GM13976 (cell line): ENCODE results near the gene ADAMTS6.
"Not testable (repeated sequence)": the region's sequence is repeated elsewhere in the genome, so short reads cannot be mapped to it uniquely, and the experiment has no call there.

ENCODE experiments used
- DNase-seq: peaks from one replicate; pipeline ENCODE4 v3.0.0; 2012; ENCODE audit warnings: low spot score
- CTCF ChIP-seq: IDR thresholded peaks from 2 replicates; pipeline ENCODE4 v1.5.1; 2012; ENCODE audit warnings: borderline replicate concordance, mild to moderate bottlenecking; ENCODE audit not compliant: insufficient read depth; ENCODE audit errors: extremely low read depth, missing control alignments, control extremely low read depth
- in situ Hi-C: fragments of 300-500 bp; cut with MboI; formaldehyde crosslinking; loops from one replicate; pipeline ENCODE4 v1.12.0; 2022; ENCODE audit warnings: low sequenced_read_pairs, mixed read lengths, inconsistent platforms; ENCODE audit not compliant: unreplicated experiment

ADAMTS6 gene

DNA sequence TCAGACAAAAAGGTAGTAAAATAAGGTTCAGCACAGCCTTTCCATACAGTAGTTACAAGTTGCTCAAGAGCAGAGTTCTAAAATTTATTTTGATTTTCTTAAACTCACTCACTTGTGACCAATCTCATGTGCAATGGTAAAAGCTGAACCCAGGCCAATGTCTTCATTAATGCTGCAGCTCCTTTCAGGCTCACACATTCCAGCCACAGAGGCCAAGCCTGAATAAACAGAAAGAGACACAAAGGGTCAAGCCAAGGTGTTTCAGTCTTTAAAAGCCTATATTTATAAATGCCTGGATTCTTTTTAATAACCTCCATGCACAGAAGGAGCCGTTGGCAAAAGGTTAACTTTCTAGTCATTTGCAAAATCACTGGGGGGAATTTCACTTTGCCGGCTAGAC is 152.5 kb downstream of the ADAMTS6 start:
- in situ Hi-C loops = no loop called here
- TF ChIP-seq CTCF = no peak
- DNase-seq = no peak

DNA sequence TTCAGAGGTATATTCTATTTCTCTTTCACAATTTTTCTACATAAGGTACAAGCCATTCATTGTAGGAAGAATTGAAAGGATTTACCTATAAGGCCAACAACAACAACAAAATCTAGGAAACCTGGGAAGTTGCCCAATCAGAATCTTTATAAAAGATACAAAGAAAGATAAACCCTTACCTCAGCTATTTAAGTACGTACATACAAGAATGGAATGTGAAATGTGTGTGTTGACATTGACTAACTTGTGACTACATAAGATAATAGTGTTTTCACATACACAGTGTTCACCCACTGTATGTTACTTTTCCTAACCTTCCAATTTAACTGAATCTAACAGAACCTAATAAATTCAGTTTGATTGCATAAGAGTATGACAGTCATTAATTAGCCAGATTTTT is 154.1 kb downstream of the ADAMTS6 start:
- in situ Hi-C loops = no loop called here
- no peak for TF ChIP-seq CTCF
- no peak for DNase-seq

DNA sequence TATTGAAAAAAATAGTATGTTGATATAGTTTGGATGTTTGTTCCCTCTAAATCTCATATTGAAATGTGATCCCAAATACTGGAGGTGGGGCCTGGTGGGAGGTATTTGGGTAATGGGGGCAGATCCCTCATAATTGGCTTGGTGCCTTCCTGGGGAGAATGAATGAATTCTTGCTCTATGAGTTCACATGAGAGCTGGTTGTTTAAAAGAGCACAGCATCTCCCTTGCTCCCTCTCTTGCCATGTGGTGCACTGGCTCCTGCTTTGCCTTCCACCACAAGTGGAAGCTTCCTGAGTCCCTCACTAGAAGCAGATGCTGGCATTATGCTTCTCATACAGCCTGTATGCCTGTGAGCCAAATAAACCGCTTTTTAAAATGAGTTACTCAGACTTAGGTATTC is 154.8 kb downstream of the ADAMTS6 start:
- no peak for DNase-seq
- no peak for TF ChIP-seq CTCF
- in situ Hi-C loops = no loop called here

DNA sequence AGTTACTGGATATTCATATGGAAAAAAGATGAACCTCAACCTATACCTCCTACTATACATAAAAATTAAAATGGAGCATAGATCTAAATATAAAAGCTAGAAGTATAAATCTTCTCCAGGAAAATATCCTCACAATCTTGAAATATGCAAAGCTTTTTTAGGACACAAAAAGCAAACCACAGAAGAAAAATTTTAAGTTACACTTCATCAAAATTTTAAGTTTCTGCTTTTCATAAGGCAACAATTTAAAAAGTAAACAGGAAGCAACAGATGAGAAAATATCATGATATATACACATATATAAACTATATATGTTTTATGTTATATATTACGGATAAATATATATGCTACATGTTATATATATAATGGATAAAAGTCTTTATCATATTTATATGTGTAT is 157.5 kb downstream of the ADAMTS6 start:
- DNase-seq = no peak
- in situ Hi-C loops = no loop called here
- TF ChIP-seq CTCF = no peak

GRCh38 chr5:65320704-65321103 is 161.0 kb downstream of the ADAMTS6 start:
- DNase-seq, in situ Hi-C loops: not testable (repeated sequence)

DNA sequence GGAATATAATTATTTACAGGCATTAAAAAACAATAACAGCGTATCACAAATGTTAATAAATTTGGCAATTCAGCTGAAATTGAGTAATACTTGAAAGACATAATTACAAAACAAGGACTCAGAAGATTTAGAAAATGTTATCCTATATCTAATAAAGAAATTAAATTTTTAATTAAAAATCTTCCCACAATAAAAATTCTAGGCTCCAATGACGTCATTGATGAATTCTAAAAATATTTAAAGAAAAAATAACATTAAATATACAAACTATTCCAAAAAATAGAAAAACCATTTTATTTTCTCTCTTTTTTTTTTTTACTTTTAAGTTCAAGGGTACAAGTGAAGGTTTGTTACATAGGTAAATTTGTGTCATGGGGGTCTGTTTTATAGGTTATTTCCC is 161.5 kb downstream of the ADAMTS6 start:
- no peak for DNase-seq
- no peak for TF ChIP-seq CTCF
- in situ Hi-C loops = no loop called here

GRCh38 chr5:65307931-65308330 is 173.8 kb downstream of the ADAMTS6 start:
- no peak for TF ChIP-seq CTCF
- in situ Hi-C loops = no loop called here

More at GRCh38 chr5:65307931-65308330, 173.8 kb downstream of the ADAMTS6 start:
- DNase-seq = no peak
